Measurements from ENCODE around the gene RAET1L. TPM values are rescaled to one million over a fixed set of nuclear protein-coding genes. Genes with fewer than 3 reads are reported as not detected.
"Not testable (repeated sequence)": the region's sequence is repeated elsewhere in the genome, so short reads cannot be mapped to it uniquely, and the experiment has no call there.

Gene RAET1L
- total and polyA plus RNA-seq, 4 donors: not detected

DNA sequence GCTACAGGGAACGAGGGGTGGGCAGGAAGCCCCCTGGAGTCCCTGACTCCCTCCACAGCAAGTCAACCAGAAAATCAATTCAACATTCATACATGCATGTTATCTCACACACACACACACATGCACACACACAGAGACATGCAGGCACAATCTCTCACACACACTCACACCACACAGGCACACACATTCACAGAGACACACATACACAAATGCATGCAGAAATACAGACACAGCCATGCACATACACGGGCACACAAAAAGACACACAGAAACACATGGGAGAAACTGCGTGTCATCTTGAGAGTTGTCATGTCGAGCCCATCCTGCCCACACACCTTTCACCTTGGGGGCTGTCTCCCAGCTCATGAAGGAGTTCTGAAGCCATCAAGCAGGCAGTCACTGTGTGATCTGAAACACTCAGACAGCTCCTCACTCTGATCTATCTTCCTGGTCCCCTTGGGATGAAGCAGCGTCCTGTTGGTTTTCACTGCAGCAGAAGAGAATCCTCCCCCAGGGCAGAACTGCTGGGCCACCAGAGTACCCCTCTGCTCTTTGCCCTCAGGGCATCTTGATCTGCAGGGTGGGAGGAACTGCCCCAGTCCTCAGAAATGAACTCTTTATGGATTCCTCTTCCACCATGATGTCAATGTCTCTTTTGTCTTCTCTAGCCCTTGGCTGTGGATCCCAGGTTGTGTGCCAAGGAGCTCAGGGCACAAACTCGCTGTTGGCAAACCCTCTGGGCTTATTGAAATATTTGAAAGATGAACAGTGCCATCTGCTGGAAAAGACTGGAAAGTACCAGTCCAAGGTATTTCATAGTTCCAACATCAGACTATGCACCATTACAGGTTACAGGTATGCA, 8.8 kb downstream of the RAET1L start:
- Histone ChIP-seq H3K4me1 (ENCODE audit: control insufficient read depth in 4 of 4, insufficient read depth in 4 of 4, low read length in 3 of 4) (peaks cover 0 to 3% (median 0%) of the 10 kb centered on the region in 4 donors), H3K9me3 (ENCODE audit: control insufficient read depth in 4 of 4, low read length in 3 of 4) (no peaks in the 10 kb centered on the region), H3K9ac (ENCODE audit: low read depth in 1 of 2, low read length in 2 of 2) (no peak overlapping the region), H3K36me3 (ENCODE audit: control insufficient read depth in 4 of 4, insufficient read depth in 3 of 4, low read depth in 1 of 4, low read length in 3 of 4) (no peaks in the 10 kb centered on the region), H3K27ac (ENCODE audit: low read depth in 1 of 2, low read length in 2 of 2) (no peak overlapping the region), H3K4me3 (ENCODE audit: low read depth in 1 of 3, low read length in 3 of 3) (no peak overlapping the region), H3K27me3 (ENCODE audit: control insufficient read depth in 4 of 4, insufficient read depth in 4 of 4, low read length in 3 of 4) (peaks cover 0 to 25% (median 8%) of the 10 kb centered on the region in 4 donors)
- WGBS: 17% methylated on average over 6 of the region's 6 CpGs
- no peak for TF ChIP-seq HNF4G (IDR thresholded peaks at IDR 0.05)
- TF ChIP-seq, protein P1, sequence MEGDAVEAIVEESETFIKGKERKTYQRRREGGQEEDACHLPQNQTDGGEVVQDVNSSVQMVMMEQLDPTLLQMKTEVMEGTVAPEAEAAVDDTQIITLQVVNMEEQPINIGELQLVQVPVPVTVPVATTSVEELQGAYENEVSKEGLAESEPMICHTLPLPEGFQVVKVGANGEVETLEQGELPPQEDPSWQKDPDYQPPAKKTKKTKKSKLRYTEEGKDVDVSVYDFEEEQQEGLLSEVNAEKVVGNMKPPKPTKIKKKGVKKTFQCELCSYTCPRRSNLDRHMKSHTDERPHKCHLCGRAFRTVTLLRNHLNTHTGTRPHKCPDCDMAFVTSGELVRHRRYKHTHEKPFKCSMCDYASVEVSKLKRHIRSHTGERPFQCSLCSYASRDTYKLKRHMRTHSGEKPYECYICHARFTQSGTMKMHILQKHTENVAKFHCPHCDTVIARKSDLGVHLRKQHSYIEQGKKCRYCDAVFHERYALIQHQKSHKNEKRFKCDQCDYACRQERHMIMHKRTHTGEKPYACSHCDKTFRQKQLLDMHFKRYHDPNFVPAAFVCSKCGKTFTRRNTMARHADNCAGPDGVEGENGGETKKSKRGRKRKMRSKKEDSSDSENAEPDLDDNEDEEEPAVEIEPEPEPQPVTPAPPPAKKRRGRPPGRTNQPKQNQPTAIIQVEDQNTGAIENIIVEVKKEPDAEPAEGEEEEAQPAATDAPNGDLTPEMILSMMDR (IDR thresholded peaks at IDR 0.05; ENCODE audit: low read depth, low read length, missing input control): peak; percentile 75
- no peak for TF ChIP-seq FOXA1 (IDR thresholded peaks at IDR 0.05)
- TF ChIP-seq, protein P2, sequence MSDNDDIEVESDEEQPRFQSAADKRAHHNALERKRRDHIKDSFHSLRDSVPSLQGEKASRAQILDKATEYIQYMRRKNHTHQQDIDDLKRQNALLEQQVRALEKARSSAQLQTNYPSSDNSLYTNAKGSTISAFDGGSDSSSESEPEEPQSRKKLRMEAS (IDR thresholded peaks at IDR 0.05): no peak
- peak; percentile 88 to 90 for TF ChIP-seq RAD21 (IDR thresholded peaks at IDR 0.05)
- TF ChIP-seq SP1 (IDR thresholded peaks at IDR 0.05): no peak
- peak in 1 of 2 donors; percentile 10 for TF ChIP-seq HNF4A (conservative IDR thresholded peaks at IDR 0.05)
- DNase-seq (ENCODE audit: low spot score): no peak

DNA sequence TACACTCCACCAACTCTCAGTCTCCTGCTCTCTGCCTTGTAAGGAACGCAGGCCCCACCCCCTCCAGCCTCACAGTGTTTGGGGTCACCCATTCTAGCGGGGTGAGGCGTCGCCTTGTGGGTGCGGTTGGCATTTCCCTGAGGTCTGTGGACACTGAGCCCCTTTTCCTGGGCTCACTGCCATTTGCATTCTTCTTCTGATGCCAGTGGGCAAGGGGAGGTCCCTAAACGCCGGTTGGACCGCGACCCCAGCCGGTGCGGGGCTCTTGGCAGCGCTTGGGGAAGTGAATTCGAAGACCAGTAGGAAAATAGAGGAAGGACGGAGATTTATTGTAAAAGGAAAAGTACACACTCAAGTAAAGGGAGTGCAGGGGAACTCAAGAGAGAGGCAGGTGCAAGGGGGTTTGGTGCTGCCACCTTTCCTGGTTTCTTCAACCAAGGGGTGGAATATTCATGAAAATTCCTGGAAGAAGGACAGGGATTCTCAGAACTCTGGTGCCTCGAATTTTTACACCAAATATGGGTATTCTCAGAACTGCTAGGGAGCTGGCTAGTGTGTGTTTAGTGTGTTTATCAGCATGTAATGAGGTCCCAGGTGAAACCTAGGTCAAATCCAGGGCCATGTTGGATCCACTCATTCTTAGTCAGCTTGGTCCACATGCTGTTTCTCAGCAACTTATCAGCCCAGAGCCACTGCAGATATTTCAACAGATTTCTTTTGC, 9.9 kb downstream of the RAET1L start:
- not testable (repeated sequence) for H3K36me3 ChIP-seq (ENCODE audit: control insufficient read depth in 4 of 4, insufficient read depth in 3 of 4, low read depth in 1 of 4, low read length in 3 of 4); H3K27ac ChIP-seq (ENCODE audit: low read depth in 1 of 2, low read length in 2 of 2); DNase-seq (ENCODE audit: low spot score); H3K9ac ChIP-seq (ENCODE audit: low read depth in 1 of 2, low read length in 2 of 2); H3K4me1 ChIP-seq (ENCODE audit: control insufficient read depth in 4 of 4, insufficient read depth in 4 of 4, low read length in 3 of 4); H3K4me3 ChIP-seq (ENCODE audit: low read depth in 1 of 3, low read length in 3 of 3); H3K9me3 ChIP-seq (ENCODE audit: control insufficient read depth in 4 of 4, low read length in 3 of 4)
- peaks cover 0 to 25% (median 8%) of the 10 kb centered on the region in 4 donors for H3K27me3 ChIP-seq (ENCODE audit: control insufficient read depth in 4 of 4, insufficient read depth in 4 of 4, low read length in 3 of 4)
- WGBS: 7% methylated on average over 15 of the region's 15 CpGs

DNA sequence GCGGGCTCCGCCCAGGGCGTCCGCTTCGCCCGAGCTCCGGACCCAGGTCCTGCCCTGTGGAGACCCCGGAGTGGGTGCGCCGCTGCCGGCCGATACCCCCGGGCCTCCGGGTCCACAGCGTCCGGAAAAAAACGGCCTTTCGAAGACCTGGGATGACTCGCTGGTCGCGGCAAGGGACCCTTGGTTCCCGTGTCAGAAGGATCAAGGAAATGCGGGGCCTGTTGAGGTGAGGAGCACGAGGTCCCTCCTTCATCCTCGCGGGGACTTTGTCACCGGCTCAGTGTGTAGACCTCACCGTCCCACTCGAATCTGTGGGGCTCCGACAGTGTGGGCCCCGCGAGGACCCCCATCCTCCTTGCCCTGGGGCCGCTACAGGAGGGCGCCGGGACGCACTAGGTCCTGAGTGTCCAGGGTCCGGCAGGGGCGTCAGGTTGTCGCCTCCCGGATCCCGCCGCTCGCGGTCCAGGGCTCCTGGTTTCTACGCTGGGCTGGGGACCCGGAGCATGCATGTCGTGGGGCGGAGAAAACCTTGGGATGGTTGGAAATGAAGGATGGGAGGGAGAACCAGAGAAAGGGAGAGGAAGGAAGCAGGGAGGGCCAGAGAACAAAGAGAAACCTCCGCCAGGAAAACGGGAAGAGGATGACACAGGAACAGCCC, 10.6 kb downstream of the RAET1L start:
- not testable (repeated sequence) for H3K27ac ChIP-seq (ENCODE audit: low read depth in 1 of 2, low read length in 2 of 2); H3K9me3 ChIP-seq (ENCODE audit: control insufficient read depth in 4 of 4, low read length in 3 of 4); H3K4me3 ChIP-seq (ENCODE audit: low read depth in 1 of 3, low read length in 3 of 3); H3K9ac ChIP-seq (ENCODE audit: low read depth in 1 of 2, low read length in 2 of 2); H3K4me1 ChIP-seq (ENCODE audit: control insufficient read depth in 4 of 4, insufficient read depth in 4 of 4, low read length in 3 of 4); H3K36me3 ChIP-seq (ENCODE audit: control insufficient read depth in 4 of 4, insufficient read depth in 3 of 4, low read depth in 1 of 4, low read length in 3 of 4); DNase-seq (ENCODE audit: low spot score)
- WGBS: 7% methylated on average over 46 of the region's 50 CpGs
- peaks cover 0 to 25% (median 8%) of the 10 kb centered on the region in 4 donors for H3K27me3 ChIP-seq (ENCODE audit: control insufficient read depth in 4 of 4, insufficient read depth in 4 of 4, low read length in 3 of 4)

DNA sequence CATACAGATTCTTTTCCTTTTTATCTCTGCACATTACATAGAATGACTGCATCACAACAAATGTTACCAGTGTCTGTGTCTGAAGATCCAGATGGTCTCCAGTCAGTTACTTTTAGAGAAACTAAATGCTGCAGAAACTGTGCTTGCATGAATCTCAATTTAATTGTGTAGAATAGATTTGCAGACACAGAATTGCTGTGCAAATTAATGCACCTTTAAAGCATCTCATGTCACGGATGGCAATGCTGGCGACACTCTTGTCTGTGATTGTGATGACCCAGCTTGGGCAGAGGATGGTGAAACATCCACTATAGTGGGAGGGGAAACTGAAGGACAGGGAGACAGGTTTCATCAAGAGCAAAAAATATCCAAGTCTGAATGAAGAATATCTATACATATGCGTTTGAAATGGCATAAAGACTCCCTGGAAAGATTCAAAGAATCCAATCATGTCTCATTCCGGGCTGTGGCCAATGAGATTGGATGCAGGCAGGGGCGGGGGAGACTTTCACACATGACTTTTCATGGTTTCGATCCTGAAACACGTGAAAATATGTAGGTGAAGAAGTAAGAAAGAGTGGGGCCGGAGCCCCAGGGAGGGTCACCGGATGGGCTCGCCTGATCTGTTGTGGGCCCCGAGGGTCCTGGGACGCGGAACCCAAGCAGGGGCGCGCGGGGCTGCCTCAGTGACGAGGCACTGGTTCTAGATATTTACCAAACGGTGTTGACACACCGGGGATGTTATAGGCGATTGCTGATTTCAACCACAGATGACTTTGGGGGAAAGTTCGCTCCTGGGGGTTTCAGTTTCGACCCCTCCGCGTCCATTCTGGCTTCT, 11.3 kb downstream of the RAET1L start:
- peaks cover 0 to 25% (median 8%) of the 10 kb centered on the region in 4 donors for H3K27me3 ChIP-seq (ENCODE audit: control insufficient read depth in 4 of 4, insufficient read depth in 4 of 4, low read length in 3 of 4)
- H3K9ac ChIP-seq (ENCODE audit: low read depth in 1 of 2, low read length in 2 of 2); H3K4me1 ChIP-seq (ENCODE audit: control insufficient read depth in 4 of 4, insufficient read depth in 4 of 4, low read length in 3 of 4); H3K36me3 ChIP-seq (ENCODE audit: control insufficient read depth in 4 of 4, insufficient read depth in 3 of 4, low read depth in 1 of 4, low read length in 3 of 4); DNase-seq (ENCODE audit: low spot score); H3K9me3 ChIP-seq (ENCODE audit: control insufficient read depth in 4 of 4, low read length in 3 of 4); H3K4me3 ChIP-seq (ENCODE audit: low read depth in 1 of 3, low read length in 3 of 3); H3K27ac ChIP-seq (ENCODE audit: low read depth in 1 of 2, low read length in 2 of 2): not testable (repeated sequence)
- 8% methylated on average over 12 of the region's 24 CpGs for WGBS

DNA sequence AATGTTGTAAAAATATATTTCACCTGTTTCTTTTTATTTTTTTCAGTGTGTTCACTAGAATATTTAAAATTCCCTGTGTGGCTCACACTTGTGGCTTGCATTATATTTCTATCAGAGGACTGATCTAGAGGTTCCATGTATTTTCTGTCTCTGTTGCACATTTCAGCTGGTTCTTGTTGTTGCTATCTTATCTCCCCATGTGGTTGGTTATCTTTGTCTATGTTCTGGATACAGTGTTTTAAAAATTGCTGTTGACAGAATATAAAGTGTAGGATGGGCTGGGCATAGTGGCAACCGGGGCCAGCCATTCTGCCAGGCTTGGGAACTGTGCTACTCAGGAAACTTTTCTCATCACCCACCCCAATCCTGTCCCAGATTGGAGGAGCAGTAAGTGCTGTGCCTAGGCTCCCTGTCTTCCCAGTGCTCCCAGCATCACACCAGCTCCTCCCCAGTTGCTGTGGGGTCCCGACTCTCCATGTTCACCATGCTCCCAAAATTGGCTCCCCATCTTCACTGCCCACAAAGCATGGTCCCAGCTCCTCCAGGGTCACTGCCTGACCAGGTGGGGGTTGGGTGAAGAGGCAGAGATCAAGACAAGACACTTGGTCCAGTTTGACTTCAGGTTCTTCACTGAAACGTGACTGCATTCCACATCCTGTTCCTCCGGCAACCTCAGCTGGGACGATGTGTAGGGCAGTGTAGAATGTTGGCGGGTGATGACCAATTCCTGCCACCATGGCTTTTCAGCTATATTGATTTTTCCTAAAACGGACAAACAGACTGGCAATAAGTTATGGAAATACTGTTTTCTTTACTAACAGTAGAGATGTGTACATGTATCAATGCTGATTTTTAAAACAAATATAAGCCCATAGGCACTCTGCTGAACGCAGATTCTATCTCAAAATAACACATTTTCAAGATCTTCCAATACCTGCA, 12.2 kb downstream of the RAET1L start:
- H3K9ac ChIP-seq (ENCODE audit: low read depth in 1 of 2, low read length in 2 of 2); H3K36me3 ChIP-seq (ENCODE audit: control insufficient read depth in 4 of 4, insufficient read depth in 3 of 4, low read depth in 1 of 4, low read length in 3 of 4); H3K4me1 ChIP-seq (ENCODE audit: control insufficient read depth in 4 of 4, insufficient read depth in 4 of 4, low read length in 3 of 4); H3K9me3 ChIP-seq (ENCODE audit: control insufficient read depth in 4 of 4, low read length in 3 of 4); H3K27ac ChIP-seq (ENCODE audit: low read depth in 1 of 2, low read length in 2 of 2); DNase-seq (ENCODE audit: low spot score); H3K4me3 ChIP-seq (ENCODE audit: low read depth in 1 of 3, low read length in 3 of 3): not testable (repeated sequence)
- H3K27me3 ChIP-seq (ENCODE audit: control insufficient read depth in 4 of 4, insufficient read depth in 4 of 4, low read length in 3 of 4): peaks cover 0 to 25% (median 8%) of the 10 kb centered on the region in 4 donors
- 27% methylated on average over 8 of the region's 8 CpGs for WGBS
